Measurements from ENCODE around the gene EIF4H. TPM values are rescaled to one million over a fixed set of nuclear protein-coding genes. Genes with fewer than 3 reads are reported as not detected.

EIF4H gene
- total RNA-seq, 1 donor from 2014 or later = 361 TPM

GRCh38 chr7:74199551-74200355, 25.6 kb downstream of the EIF4H start:
- Histone ChIP-seq H3K4me3 (ENCODE audit: insufficient read depth, low read depth, low read length) (no peak overlapping the region), H3K27me3 (ENCODE audit: insufficient read depth, low read length) (no peaks in the 10 kb centered on the region), H2AFZ (ENCODE audit: low read depth, low read length) (no peak overlapping the region), H3K79me2 (ENCODE audit: insufficient read depth, low read length) (no peaks in the 10 kb centered on the region), H3K9ac (ENCODE audit: low read length) (no peak overlapping the region), H3K4me2 (ENCODE audit: low read length) (peak overlapping the region; percentile 26), H3K9me3 (ENCODE audit: insufficient read depth, low read depth, low read length) (no peaks in the 10 kb centered on the region), H3K36me3 (ENCODE audit: insufficient read depth, low read length) (peaks cover 13% of the 10 kb centered on the region), H4K20me1 (ENCODE audit: insufficient read depth, low read length) (peaks cover 17% of the 10 kb centered on the region), H3K4me1 (ENCODE audit: insufficient read depth, low read length) (peaks cover 13% of the 10 kb centered on the region), H3K27ac (ENCODE audit: low read depth, low read length) (peak overlapping the region; percentile 59)
- no peaks in the 10 kb centered on the region for H3K9me3 Mint-ChIP-seq (ENCODE audit: unreplicated experiment)
- no peak overlapping the region for H3K4me3 Mint-ChIP-seq (ENCODE audit: unreplicated experiment)
- no peaks in the 10 kb centered on the region for H3K27me3 Mint-ChIP-seq (ENCODE audit: low read depth, unreplicated experiment)
- H3K27ac Mint-ChIP-seq (ENCODE audit: unreplicated experiment) = peak overlapping the region; percentile 36
- FAIRE-seq = no peak
- H3K36me3 Mint-ChIP-seq (ENCODE audit: low read depth, unreplicated experiment) = peaks cover 10% of the 10 kb centered on the region
- H3K4me1 Mint-ChIP-seq (ENCODE audit: low read depth, unreplicated experiment) = peaks cover 6% of the 10 kb centered on the region
- TF ChIP-seq CTCF (IDR thresholded peaks at IDR 0.05; ENCODE audit: insufficient read depth, low read depth, low read length) (no peak), EZH2 (IDR thresholded peaks at IDR 0.05; ENCODE audit: insufficient read depth, low read length) (no peak)
- peak; percentile 60 for DNase-seq (ENCODE audit: low read depth)

- no peak overlapping the region for H3K4me3 ChIP-seq (ENCODE audit: insufficient read depth, low read depth, low read length)
- no peaks in the 10 kb centered on the region for H3K79me2 ChIP-seq (ENCODE audit: insufficient read depth, low read length)
- FAIRE-seq (no peak), DNase-seq (ENCODE audit: low read depth) (peak; percentile 39)
- H3K4me2 ChIP-seq (ENCODE audit: low read length) = no peak overlapping the region
- H4K20me1 ChIP-seq (ENCODE audit: insufficient read depth, low read length) = no peaks in the 10 kb centered on the region
- no peak overlapping the region for H3K27ac ChIP-seq (ENCODE audit: low read depth, low read length)
- H3K27me3 Mint-ChIP-seq (ENCODE audit: low read depth, unreplicated experiment) = no peaks in the 10 kb centered on the region
- no peak overlapping the region for H3K9ac ChIP-seq (ENCODE audit: low read length)
- H3K4me1 Mint-ChIP-seq (ENCODE audit: low read depth, unreplicated experiment) = peaks cover 6% of the 10 kb centered on the region
- peaks cover 5% of the 10 kb centered on the region for H3K36me3 Mint-ChIP-seq (ENCODE audit: low read depth, unreplicated experiment)
- no peaks in the 10 kb centered on the region for H3K9me3 ChIP-seq (ENCODE audit: insufficient read depth, low read depth, low read length)
- no peak overlapping the region for H3K27ac Mint-ChIP-seq (ENCODE audit: unreplicated experiment)
- H2AFZ ChIP-seq (ENCODE audit: low read depth, low read length) = no peak overlapping the region
- TF ChIP-seq CTCF (IDR thresholded peaks at IDR 0.05; ENCODE audit: insufficient read depth, low read depth, low read length) = peak; percentile 52
- no peak for TF ChIP-seq EZH2 (IDR thresholded peaks at IDR 0.05; ENCODE audit: insufficient read depth, low read length)
- no peaks in the 10 kb centered on the region for H3K9me3 Mint-ChIP-seq (ENCODE audit: unreplicated experiment)
- no peaks in the 10 kb centered on the region for H3K27me3 ChIP-seq (ENCODE audit: insufficient read depth, low read length)
- H3K4me3 Mint-ChIP-seq (ENCODE audit: unreplicated experiment) = no peak overlapping the region
- H3K4me1 ChIP-seq (ENCODE audit: insufficient read depth, low read length) = peaks cover 8% of the 10 kb centered on the region
- H3K36me3 ChIP-seq (ENCODE audit: insufficient read depth, low read length) = no peaks in the 10 kb centered on the region
Measured at GRCh38 chr7:74202841-74203556, 28.8 kb downstream of the EIF4H start.
